SK-N-SH treated with all-trans-retinoic acid at 6 μM for 48 hours (cell line): ENCODE data around the gene GNPAT.

ENCODE experiments used
- ATAC-seq: fragments of 200-7000 bp; cut with Tn5 transposase; 3 replicates; pipeline ENCODE4 v1.9.1; 2020; ENCODE audit warnings: mild to moderate bottlenecking, moderate library complexity
- CSDC2 ChIP-seq: fragments of 250-450 bp; sonication (Bioruptor Pico); IDR thresholded peaks from 2 replicates; pipeline ENCODE4 v1.5.0; 2020; ENCODE audit warnings: mild to moderate bottlenecking, moderate library complexity
- ESRRG ChIP-seq: fragments of 250-450 bp; sonication (Bioruptor Pico); IDR thresholded peaks from 2 replicates; pipeline ENCODE4 v1.6.1; 2021; ENCODE audit warnings: mild to moderate bottlenecking
- ISL1 ChIP-seq: fragments of 250-450 bp; sonication (Bioruptor Pico); IDR thresholded peaks from 2 replicates; pipeline ENCODE4 v2.1.2; 2022; ENCODE audit warnings: mild to moderate bottlenecking, moderate library complexity
- OSR1 ChIP-seq: fragments of 250-450 bp; sonication (Bioruptor Pico); IDR thresholded peaks from 2 replicates; pipeline ENCODE4 v1.8.0; 2022; ENCODE audit warnings: moderate library complexity, mild to moderate bottlenecking, inconsistent platforms
- POU6F1 ChIP-seq: fragments of 250-450 bp; sonication (Bioruptor Pico); IDR thresholded peaks from 2 replicates; pipeline ENCODE4 v1.8.0; 2021; ENCODE audit warnings: low read depth, mild to moderate bottlenecking, moderate library complexity, borderline replicate concordance
- PPARA ChIP-seq: fragments of 250-450 bp; sonication (Bioruptor Pico); IDR thresholded peaks from 2 replicates; pipeline ENCODE4 v1.5.0; 2020; ENCODE audit warnings: mild to moderate bottlenecking, borderline replicate concordance
- RARB ChIP-seq: fragments of 250-450 bp; sonication (Bioruptor Pico); IDR thresholded peaks from 2 replicates; pipeline ENCODE4 v1.8.0; 2021; ENCODE audit warnings: mild to moderate bottlenecking, moderate library complexity
- SNAI2 ChIP-seq: fragments of 250-450 bp; sonication (Bioruptor Pico); IDR thresholded peaks from 2 replicates; pipeline ENCODE4 v1.5.0; 2020; ENCODE audit warnings: mild to moderate bottlenecking, moderate library complexity
- TCF4 ChIP-seq: fragments of 250-450 bp; sonication (Bioruptor Pico); IDR thresholded peaks from 2 replicates; pipeline ENCODE4 v1.8.0; 2021; ENCODE audit warnings: mild to moderate bottlenecking, moderate library complexity, borderline replicate concordance
- TOX ChIP-seq: fragments of 250-450 bp; sonication (Bioruptor Pico); IDR thresholded peaks from 2 replicates; pipeline ENCODE4 v1.8.0; 2021; ENCODE audit warnings: mild to moderate bottlenecking, moderate library complexity, borderline replicate concordance
- ZC3H10 ChIP-seq: fragments of 250-450 bp; sonication (Bioruptor Pico); IDR thresholded peaks from 2 replicates; pipeline ENCODE4 v1.5.1; 2021; ENCODE audit warnings: mild to moderate bottlenecking, moderate library complexity
- ZFP3 ChIP-seq: fragments of 250-450 bp; sonication (Bioruptor Pico); IDR thresholded peaks from 2 replicates; pipeline ENCODE4 v1.5.0; 2020; ENCODE audit warnings: mild to moderate bottlenecking, moderate library complexity
- ZFP30 ChIP-seq: fragments of 450-650 bp; formaldehyde crosslinking; IDR thresholded peaks from 2 replicates; pipeline ENCODE4 v1.5.0; 2022; ENCODE audit warnings: mild to moderate bottlenecking, moderate library complexity
- ZNF70 ChIP-seq: fragments of 450-650 bp; formaldehyde crosslinking; IDR thresholded peaks from 2 replicates; pipeline ENCODE4 v1.5.0; 2020; ENCODE audit warnings: mild to moderate bottlenecking, moderate library complexity
- ZNF8 ChIP-seq: fragments of 450-650 bp; formaldehyde crosslinking; IDR thresholded peaks from 2 replicates; pipeline ENCODE4 v1.5.0; 2020; ENCODE audit warnings: mild to moderate bottlenecking, moderate library complexity
- TF ChIP-seq, protein P1 (sequence below): fragments of 250-450 bp; sonication (Bioruptor Pico); IDR thresholded peaks from 2 replicates; pipeline ENCODE4 v1.5.1; 2020; ENCODE audit warnings: low read depth, mild to moderate bottlenecking, moderate library complexity
- TF ChIP-seq, protein P2 (sequence below): fragments of 250-450 bp; sonication (Bioruptor Pico); IDR thresholded peaks from 2 replicates; pipeline ENCODE4 v1.5.0; 2020; ENCODE audit warnings: mild to moderate bottlenecking, moderate library complexity
- TF ChIP-seq, protein P3 (sequence below): fragments of 250-450 bp; sonication (Bioruptor Pico); IDR thresholded peaks from 2 replicates; pipeline ENCODE4 v1.8.0; 2020; ENCODE audit warnings: mild to moderate bottlenecking, moderate library complexity, borderline replicate concordance

GNPAT gene

DNA sequence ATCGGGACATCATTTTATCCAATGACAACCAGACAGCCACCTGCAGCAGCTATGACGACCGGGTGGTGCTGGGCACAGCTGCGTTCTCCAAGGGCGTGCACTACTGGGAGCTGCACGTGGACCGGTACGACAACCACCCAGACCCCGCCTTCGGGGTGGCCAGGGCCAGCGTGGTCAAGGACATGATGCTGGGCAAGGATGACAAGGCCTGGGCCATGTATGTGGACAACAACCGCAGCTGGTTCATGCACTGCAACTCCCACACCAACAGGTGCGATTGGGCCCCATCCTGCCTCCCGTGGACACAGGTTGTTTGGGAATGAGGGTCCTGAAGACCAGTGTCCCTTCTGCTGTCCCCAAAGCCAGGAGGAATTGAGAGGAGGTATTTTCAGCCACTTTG lies 32.0 kb upstream of the GNPAT start (continued):
- TF ChIP-seq POU6F1 (CRISPR knock-in tag): no peak
- TF ChIP-seq, all 23 proteins: peak for 0

DNA sequence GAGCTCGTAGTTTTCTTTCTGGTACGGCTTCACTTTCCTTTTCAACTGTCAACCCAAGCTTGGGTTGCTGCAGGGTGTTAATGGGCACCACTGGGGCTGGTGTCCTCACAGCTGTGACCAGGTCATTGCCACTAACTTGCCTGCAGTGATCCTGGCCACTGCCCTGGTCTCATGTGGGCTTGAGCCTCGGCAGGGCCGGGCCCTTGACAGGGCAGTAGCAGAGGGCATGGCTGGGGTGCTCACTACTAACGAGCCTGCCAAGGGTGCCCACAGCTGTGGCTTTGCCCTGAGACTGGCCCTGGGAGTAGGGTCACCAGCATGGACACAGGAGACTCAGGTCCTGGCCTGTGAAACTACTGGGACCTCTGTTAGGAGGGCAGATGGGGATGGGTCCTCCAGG lies 31.5 kb upstream of the GNPAT start:
- no peak for ATAC-seq
- no peak for TF ChIP-seq SNAI2 (CRISPR knock-in tag)
- no peak for TF ChIP-seq PPARA
- TF ChIP-seq, protein P1, sequence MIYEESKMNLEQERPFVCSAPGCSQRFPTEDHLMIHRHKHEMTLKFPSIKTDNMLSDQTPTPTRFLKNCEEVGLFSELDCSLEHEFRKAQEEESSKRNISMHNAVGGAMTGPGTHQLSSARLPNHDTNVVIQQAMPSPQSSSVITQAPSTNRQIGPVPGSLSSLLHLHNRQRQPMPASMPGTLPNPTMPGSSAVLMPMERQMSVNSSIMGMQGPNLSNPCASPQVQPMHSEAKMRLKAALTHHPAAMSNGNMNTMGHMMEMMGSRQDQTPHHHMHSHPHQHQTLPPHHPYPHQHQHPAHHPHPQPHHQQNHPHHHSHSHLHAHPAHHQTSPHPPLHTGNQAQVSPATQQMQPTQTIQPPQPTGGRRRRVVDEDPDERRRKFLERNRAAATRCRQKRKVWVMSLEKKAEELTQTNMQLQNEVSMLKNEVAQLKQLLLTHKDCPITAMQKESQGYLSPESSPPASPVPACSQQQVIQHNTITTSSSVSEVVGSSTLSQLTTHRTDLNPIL (CRISPR knock-in tag): no peak
- TF ChIP-seq ZFP3: no peak
- no peak for TF ChIP-seq RARB
- TF ChIP-seq ZNF70 (CRISPR knock-in tag): no peak
- no peak for TF ChIP-seq ZC3H10 (CRISPR knock-in tag)
- no peak for TF ChIP-seq ISL1 (CRISPR knock-in tag)
- no peak for TF ChIP-seq ESRRG (CRISPR knock-in tag)
- TF ChIP-seq OSR1: no peak
- no peak for TF ChIP-seq TOX
- no peak for TF ChIP-seq CSDC2 (CRISPR knock-in tag)
- TF ChIP-seq POU6F1 (CRISPR knock-in tag): no peak
- TF ChIP-seq, protein P2, sequence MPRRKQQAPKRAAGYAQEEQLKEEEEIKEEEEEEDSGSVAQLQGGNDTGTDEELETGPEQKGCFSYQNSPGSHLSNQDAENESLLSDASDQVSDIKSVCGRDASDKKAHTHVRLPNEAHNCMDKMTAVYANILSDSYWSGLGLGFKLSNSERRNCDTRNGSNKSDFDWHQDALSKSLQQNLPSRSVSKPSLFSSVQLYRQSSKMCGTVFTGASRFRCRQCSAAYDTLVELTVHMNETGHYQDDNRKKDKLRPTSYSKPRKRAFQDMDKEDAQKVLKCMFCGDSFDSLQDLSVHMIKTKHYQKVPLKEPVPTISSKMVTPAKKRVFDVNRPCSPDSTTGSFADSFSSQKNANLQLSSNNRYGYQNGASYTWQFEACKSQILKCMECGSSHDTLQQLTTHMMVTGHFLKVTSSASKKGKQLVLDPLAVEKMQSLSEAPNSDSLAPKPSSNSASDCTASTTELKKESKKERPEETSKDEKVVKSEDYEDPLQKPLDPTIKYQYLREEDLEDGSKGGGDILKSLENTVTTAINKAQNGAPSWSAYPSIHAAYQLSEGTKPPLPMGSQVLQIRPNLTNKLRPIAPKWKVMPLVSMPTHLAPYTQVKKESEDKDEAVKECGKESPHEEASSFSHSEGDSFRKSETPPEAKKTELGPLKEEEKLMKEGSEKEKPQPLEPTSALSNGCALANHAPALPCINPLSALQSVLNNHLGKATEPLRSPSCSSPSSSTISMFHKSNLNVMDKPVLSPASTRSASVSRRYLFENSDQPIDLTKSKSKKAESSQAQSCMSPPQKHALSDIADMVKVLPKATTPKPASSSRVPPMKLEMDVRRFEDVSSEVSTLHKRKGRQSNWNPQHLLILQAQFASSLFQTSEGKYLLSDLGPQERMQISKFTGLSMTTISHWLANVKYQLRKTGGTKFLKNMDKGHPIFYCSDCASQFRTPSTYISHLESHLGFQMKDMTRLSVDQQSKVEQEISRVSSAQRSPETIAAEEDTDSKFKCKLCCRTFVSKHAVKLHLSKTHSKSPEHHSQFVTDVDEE (CRISPR knock-in tag): no peak
- TF ChIP-seq, protein P3, sequence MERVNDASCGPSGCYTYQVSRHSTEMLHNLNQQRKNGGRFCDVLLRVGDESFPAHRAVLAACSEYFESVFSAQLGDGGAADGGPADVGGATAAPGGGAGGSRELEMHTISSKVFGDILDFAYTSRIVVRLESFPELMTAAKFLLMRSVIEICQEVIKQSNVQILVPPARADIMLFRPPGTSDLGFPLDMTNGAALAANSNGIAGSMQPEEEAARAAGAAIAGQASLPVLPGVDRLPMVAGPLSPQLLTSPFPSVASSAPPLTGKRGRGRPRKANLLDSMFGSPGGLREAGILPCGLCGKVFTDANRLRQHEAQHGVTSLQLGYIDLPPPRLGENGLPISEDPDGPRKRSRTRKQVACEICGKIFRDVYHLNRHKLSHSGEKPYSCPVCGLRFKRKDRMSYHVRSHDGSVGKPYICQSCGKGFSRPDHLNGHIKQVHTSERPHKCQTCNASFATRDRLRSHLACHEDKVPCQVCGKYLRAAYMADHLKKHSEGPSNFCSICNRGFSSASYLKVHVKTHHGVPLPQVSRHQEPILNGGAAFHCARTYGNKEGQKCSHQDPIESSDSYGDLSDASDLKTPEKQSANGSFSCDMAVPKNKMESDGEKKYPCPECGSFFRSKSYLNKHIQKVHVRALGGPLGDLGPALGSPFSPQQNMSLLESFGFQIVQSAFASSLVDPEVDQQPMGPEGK (CRISPR knock-in tag): no peak
- no peak for TF ChIP-seq TCF4 (CRISPR knock-in tag)
- TF ChIP-seq ZNF8: no peak
- no peak for TF ChIP-seq ZFP30 (CRISPR knock-in tag)

DNA sequence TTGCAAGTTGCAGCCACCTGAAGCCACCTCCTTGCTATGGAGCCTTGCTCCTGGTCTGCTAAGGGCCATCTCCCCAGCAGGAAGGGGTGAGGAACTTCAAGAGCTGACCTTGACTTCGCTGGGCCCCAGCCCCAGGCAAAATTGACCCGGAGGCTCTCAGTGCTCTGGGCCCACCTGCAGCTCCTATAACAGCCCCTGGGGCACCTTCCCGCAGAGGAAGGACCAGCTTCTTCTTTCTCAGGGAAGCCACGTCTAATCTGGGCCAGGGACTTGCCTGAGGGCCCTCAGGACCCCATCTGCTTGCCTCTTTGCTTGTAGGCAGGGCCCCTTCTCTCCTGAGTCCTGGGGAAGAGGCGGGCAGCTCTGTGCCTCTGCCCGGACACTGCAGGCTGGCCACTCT lies 30.9 kb upstream of the GNPAT start:
- no peak for ATAC-seq
- TF ChIP-seq ZNF70 (CRISPR knock-in tag) (no peak), TOX (no peak), ZFP3 (no peak), TCF4 (CRISPR knock-in tag) (no peak), RARB (no peak)
- TF ChIP-seq, protein P3 (CRISPR knock-in tag): no peak
- TF ChIP-seq, all 23 proteins: peak for 0
